Trophoblast cell (in vitro differentiated cells and primary cell): ENCODE measurements around the gene OR52B6.

Source experiments
- DNase-seq, 2 donors: peaks; one replicate each; pipeline ENCODE4 v3.0.0-alpha.2; 2016
- H2AFZ ChIP-seq: 2 replicates; pipeline ENCODE4 v1.6.1; 2013; ENCODE audit warnings: low read length, moderate library complexity, mild to moderate bottlenecking; ENCODE audit not compliant: insufficient read depth, poor library complexity
- H2AK5ac ChIP-seq: 2 replicates; pipeline ENCODE4 v1.6.1; 2013; ENCODE audit warnings: mild to moderate bottlenecking, low read length
- H2BK120ac ChIP-seq: 2 replicates; pipeline ENCODE4 v1.6.1; 2013; ENCODE audit warnings: low read length, mild to moderate bottlenecking, moderate library complexity; ENCODE audit not compliant: insufficient read depth, poor library complexity
- H2BK12ac ChIP-seq: 2 replicates; pipeline ENCODE4 v1.6.1; 2013; ENCODE audit warnings: mild to moderate bottlenecking, low read length, moderate library complexity
- H2BK5ac ChIP-seq: 2 replicates; pipeline ENCODE4 v1.6.1; 2013; ENCODE audit warnings: low read length, low read depth, moderate library complexity, mild to moderate bottlenecking; ENCODE audit not compliant: poor library complexity
- H3K14ac ChIP-seq: 2 replicates; pipeline ENCODE4 v1.6.1; 2013; ENCODE audit warnings: mild to moderate bottlenecking, low read length
- H3K18ac ChIP-seq: 2 replicates; pipeline ENCODE4 v1.6.1; 2013; ENCODE audit warnings: mild to moderate bottlenecking, low read length
- H3K23ac ChIP-seq: 2 replicates; pipeline ENCODE4 v1.6.1; 2013; ENCODE audit warnings: low read length
- H3K27ac ChIP-seq: 2 replicates; pipeline ENCODE4 v1.5.1; 2013; ENCODE audit warnings: low read depth, mild to moderate bottlenecking, inconsistent platforms, low read length, moderate library complexity
- H3K27me3 ChIP-seq: 2 replicates; pipeline ENCODE4 v1.6.1; 2013; ENCODE audit warnings: inconsistent platforms, mild to moderate bottlenecking, low read length, moderate library complexity; ENCODE audit not compliant: insufficient read depth
- H3K36me3 ChIP-seq, 2 experiments: 1 replicate in 1 of 2; 2 replicates in 1 of 2; pipeline ENCODE4 v1.6.1; 2013; ENCODE audit warnings: low read length in 2 of 2, mild to moderate bottlenecking in 2 of 2, moderate library complexity in 1 of 2; ENCODE audit not compliant: insufficient read depth in 2 of 2, control insufficient read depth in 1 of 2
- H3K4ac ChIP-seq: 2 replicates; pipeline ENCODE4 v1.6.1; 2013; ENCODE audit warnings: low read depth, mild to moderate bottlenecking, low read length, moderate library complexity
- H3K4me1 ChIP-seq, 2 experiments: 1 replicate in 1 of 2; 2 replicates in 1 of 2; pipeline ENCODE4 v1.6.1; 2013; ENCODE audit warnings: low read length in 2 of 2, mild to moderate bottlenecking in 2 of 2, moderate library complexity in 1 of 2; ENCODE audit not compliant: insufficient read depth in 2 of 2, control insufficient read depth in 1 of 2
- H3K4me2 ChIP-seq: 2 replicates; pipeline ENCODE4 v1.6.1; 2013; ENCODE audit warnings: inconsistent platforms, mild to moderate bottlenecking, low read length, moderate library complexity
- H3K4me3 ChIP-seq: 2 replicates; pipeline ENCODE4 v1.5.1; 2013; ENCODE audit warnings: mild to moderate bottlenecking, low read depth, low read length, inconsistent platforms
- H3K79me1 ChIP-seq: one replicate; pipeline ENCODE4 v1.6.1; 2013; ENCODE audit warnings: low read length
- H3K79me2 ChIP-seq: 2 replicates; pipeline ENCODE4 v1.6.1; 2013; ENCODE audit warnings: low read length, mild to moderate bottlenecking; ENCODE audit not compliant: control insufficient read depth, insufficient read depth, poor library complexity
- H3K9ac ChIP-seq: 2 replicates; pipeline ENCODE4 v1.6.1; 2013; ENCODE audit warnings: mild to moderate bottlenecking, low read length
- H3K9me3 ChIP-seq: 2 replicates; pipeline ENCODE4 v1.6.1; 2013; ENCODE audit warnings: low read depth, mild to moderate bottlenecking, control low read depth, inconsistent platforms, low read length; ENCODE audit not compliant: insufficient read depth
- H4K12ac ChIP-seq: 2 replicates; pipeline ENCODE4 v1.6.1; 2013; ENCODE audit warnings: low read depth, mild to moderate bottlenecking, low read length, moderate library complexity
- H4K8ac ChIP-seq: 2 replicates; pipeline ENCODE4 v1.6.1; 2013; ENCODE audit warnings: low read depth, mild to moderate bottlenecking, low read length, moderate library complexity
- H4K91ac ChIP-seq: one replicate; pipeline ENCODE4 v1.6.1; 2013; ENCODE audit warnings: low read depth, mild to moderate bottlenecking, low read length, moderate library complexity
- WGBS: extraction: QIAGEN DNeasy Blood & Tissue Kit; methylation state at CpG from one replicate; pipeline ENCODE4 v1.1.7; 2013; ENCODE audit warnings: missing lambda C conversion rate; ENCODE audit not compliant: insufficient read length, insufficient coverage; ENCODE audit errors: extremely low coverage; 5-methylcytosine and 5-hydroxymethylcytosine counted together

Gene OR52B6

DNA sequence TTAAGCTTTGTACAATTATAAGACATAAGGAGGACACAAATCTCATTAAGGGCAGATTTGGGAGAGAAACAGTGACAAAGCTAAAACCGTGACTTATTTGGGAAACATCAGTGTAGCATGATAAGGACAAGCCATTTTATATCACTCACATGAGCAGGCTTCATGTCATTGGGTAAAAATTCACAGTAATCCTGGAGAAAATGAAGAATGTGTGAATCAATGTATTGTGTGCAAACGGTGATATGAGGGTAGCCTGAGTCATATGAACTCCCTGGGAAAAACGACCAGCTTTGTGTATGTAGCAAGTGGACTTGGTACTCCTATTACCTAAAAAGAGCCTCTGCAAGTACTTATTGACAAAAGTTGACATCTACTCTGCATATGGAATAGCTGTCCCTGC is 38.1 kb downstream of the OR52B6 start:
- H3K79me1 ChIP-seq, result peaks cover 13% of the 10 kb centered on the region
- H2BK12ac ChIP-seq, result peak overlapping the region; percentile 43
- H2AFZ ChIP-seq, result no peak overlapping the region
- H3K4ac ChIP-seq, result no peak overlapping the region
- H3K14ac ChIP-seq, result no peak overlapping the region
- no peak overlapping the region for H2AK5ac ChIP-seq
- H2BK120ac ChIP-seq, result peak overlapping the region; percentile 24
- DNase-seq, result peak; percentile 57 to 91
- H3K4me3 ChIP-seq, result no peak overlapping the region
- no peak overlapping the region for H3K4me2 ChIP-seq
- no peaks in the 10 kb centered on the region for H3K36me3 ChIP-seq
- H3K27me3 ChIP-seq, result no peaks in the 10 kb centered on the region
- H3K79me2 ChIP-seq, result no peaks in the 10 kb centered on the region
- no peak overlapping the region for H3K18ac ChIP-seq
- no peak overlapping the region for H4K12ac ChIP-seq
- peak overlapping the region; percentile 63 for H2BK5ac ChIP-seq
- H3K23ac ChIP-seq, result no peak overlapping the region
- no CpG with 5 or more reads among the region's 3 CpGs for WGBS
- H3K9me3 ChIP-seq, result no peaks in the 10 kb centered on the region
- H3K9ac ChIP-seq, result no peak overlapping the region
- no peak overlapping the region for H4K91ac ChIP-seq
- H3K27ac ChIP-seq, result peak overlapping the region; percentile 80
- peaks cover 9 to 11% of the 10 kb centered on the region in 2 experiments for H3K4me1 ChIP-seq
- H4K8ac ChIP-seq, result no peak overlapping the region

DNA sequence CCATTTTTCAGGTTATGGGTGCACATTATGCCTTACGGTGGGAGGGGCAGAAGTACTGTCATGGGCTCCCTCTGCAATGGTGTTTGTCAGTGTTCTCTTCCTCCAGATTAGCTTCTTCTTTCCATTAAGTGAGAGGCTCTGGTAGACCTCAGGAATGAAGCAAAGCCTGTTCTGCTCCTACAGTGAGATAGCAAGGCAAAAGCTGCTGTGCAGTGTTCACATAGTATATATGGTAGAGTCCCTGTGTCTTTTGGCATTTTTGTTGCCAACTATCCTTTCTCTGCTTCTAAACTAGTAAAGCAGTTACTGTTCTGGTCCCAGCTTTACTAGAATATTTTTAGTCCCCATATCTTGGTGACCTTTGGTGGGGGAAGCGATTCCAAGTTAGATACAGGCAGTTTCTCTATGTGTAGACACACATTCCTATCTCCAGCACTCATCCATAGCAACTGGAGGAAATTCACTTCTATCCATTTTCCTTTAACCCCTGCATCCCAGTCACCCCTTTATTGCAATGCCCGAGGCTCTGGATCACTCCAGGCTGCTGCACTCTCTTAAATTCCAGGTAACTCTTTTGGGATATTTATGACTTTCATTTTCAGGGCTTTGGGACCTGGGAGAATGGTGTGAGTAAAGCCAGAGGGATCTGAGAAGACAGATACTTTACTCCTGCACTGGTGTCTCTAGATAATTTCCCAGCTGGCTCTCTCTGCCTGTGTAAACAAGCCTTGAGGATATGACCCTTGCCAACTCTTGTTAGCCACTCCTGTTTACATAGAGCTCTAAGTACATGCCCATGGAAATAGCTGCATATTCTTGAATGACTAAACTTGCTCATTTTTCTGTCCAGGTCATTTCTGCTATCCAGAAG is 40.2 kb downstream of the OR52B6 start:
- Histone ChIP-seq H3K9ac (no peak overlapping the region), H3K23ac (no peak overlapping the region), H3K4ac (no peak overlapping the region), H4K91ac (peak overlapping the region; percentile 99), H3K9me3 (no peaks in the 10 kb centered on the region), H3K27ac (peak overlapping the region; percentile 93), H3K36me3 (no peaks in the 10 kb centered on the region), H3K27me3 (no peaks in the 10 kb centered on the region), H3K79me1 (peaks cover 15% of the 10 kb centered on the region), H3K4me3 (no peak overlapping the region), H3K18ac (no peak overlapping the region), H2BK120ac (peak overlapping the region; percentile 100), H3K79me2 (no peaks in the 10 kb centered on the region), H2BK12ac (peak overlapping the region; percentile 99), H2AFZ (no peak overlapping the region), H3K4me2 (peak overlapping the region; percentile 53), H4K8ac (no peak overlapping the region), H4K12ac (no peak overlapping the region), H2AK5ac (no peak overlapping the region), H3K4me1 (peaks cover 12 to 17% of the 10 kb centered on the region in 2 experiments), H3K14ac (no peak overlapping the region), H2BK5ac (peak overlapping the region; percentile 97)
- WGBS, result no CpG with 5 or more reads among the region's 3 CpGs
- DNase-seq, result peak; percentile 89 to 96

DNA sequence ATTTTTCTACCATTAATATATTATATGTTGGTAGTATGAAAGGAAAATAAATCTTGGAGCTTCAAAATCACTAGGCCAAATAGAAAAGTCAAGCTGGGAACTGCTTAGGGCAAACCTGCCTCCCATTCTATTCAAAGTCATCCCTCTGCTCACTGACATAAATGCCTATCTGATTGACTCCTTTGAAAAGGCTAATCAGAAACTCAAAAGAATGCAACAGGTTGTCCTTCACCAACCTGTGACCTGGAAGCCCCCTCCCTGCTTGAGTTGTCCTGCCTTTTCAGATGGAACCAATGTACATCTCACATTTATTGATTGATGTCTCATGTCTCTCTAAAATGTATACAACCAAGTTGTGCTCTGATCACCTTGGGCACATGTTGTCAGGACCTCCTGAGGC is 40.9 kb downstream of the OR52B6 start:
- Histone ChIP-seq H3K36me3 (no peaks in the 10 kb centered on the region), H3K79me1 (peaks cover 15% of the 10 kb centered on the region), H3K18ac (peak overlapping the region; percentile 65), H2AK5ac (peak overlapping the region; percentile 73), H4K8ac (peak overlapping the region; percentile 41), H3K9me3 (no peaks in the 10 kb centered on the region), H2BK5ac (peak overlapping the region; percentile 52), H3K79me2 (no peaks in the 10 kb centered on the region), H4K12ac (no peak overlapping the region), H3K4ac (no peak overlapping the region), H3K4me3 (no peak overlapping the region), H2BK12ac (peak overlapping the region; percentile 94), H3K4me1 (peaks cover 12 to 17% of the 10 kb centered on the region in 2 experiments), H3K14ac (peak overlapping the region; percentile 65), H2AFZ (no peak overlapping the region), H3K4me2 (peak overlapping the region; percentile 53), H2BK120ac (peak overlapping the region; percentile 88), H3K27ac (peak overlapping the region; percentile 93), H3K27me3 (no peaks in the 10 kb centered on the region), H3K23ac (no peak overlapping the region), H3K9ac (no peak overlapping the region), H4K91ac (peak overlapping the region; percentile 51)
- no peak for DNase-seq

DNA sequence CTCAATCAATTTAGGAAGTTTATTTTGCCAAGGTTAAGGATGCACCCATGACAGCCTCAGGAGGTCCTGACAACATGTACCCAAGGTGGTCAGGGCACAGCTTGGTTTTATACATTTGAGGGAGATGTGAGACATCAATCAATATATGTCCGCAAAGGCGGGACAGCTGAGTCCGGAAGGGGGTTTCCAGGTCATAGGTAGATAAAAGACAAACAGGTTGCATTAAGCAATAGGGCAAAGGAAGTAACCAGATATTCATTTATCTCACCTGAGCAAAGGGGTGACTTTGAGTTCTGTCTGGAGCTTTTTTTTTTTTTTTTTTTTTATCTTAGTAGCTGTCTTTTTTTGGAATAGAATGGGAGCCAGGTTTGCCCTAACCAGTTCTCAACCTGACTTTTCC is 42.1 kb downstream of the OR52B6 start:
- no peak overlapping the region for H3K4me2 ChIP-seq
- H3K79me1 ChIP-seq, result peaks cover 15% of the 10 kb centered on the region
- no peak overlapping the region for H3K27ac ChIP-seq
- peaks cover 12 to 17% of the 10 kb centered on the region in 2 experiments for H3K4me1 ChIP-seq
- no peak overlapping the region for H2BK5ac ChIP-seq
- H3K27me3 ChIP-seq, result no peaks in the 10 kb centered on the region
- no peak overlapping the region for H4K91ac ChIP-seq
- H3K4ac ChIP-seq, result no peak overlapping the region
- no peaks in the 10 kb centered on the region for H3K9me3 ChIP-seq
- no peak overlapping the region for H3K18ac ChIP-seq
- DNase-seq, result no peak
- no peak overlapping the region for H3K23ac ChIP-seq
- no peak overlapping the region for H3K9ac ChIP-seq
- H2BK120ac ChIP-seq, result no peak overlapping the region
- H3K36me3 ChIP-seq, result no peaks in the 10 kb centered on the region
- no peak overlapping the region for H4K12ac ChIP-seq
- H3K14ac ChIP-seq, result no peak overlapping the region
- WGBS, result no CpG with 5 or more reads among the region's 3 CpGs
- H4K8ac ChIP-seq, result no peak overlapping the region
- H3K79me2 ChIP-seq, result no peaks in the 10 kb centered on the region
- H2BK12ac ChIP-seq, result no peak overlapping the region
- H2AK5ac ChIP-seq, result no peak overlapping the region
- no peak overlapping the region for H2AFZ ChIP-seq
- no peak overlapping the region for H3K4me3 ChIP-seq
